Uterus (tissue), 2 donors: Measurements from ENCODE around the gene DLG3.

ENCODE experiments used
- POLR2A ChIP-seq, 2 donors: fragments of 450-650 bp; IDR thresholded peaks; one replicate each; pipeline ENCODE4 v1.6.1; 2016; ENCODE audit warnings: antibody characterized with exemption in 2 of 2, mild to moderate bottlenecking in 1 of 2, moderate library complexity in 1 of 2
- TF ChIP-seq, protein P1 (sequence below), 4 experiments: fragments of 200-600 bp in 2 of 4; fragments of 450-650 bp in 2 of 4; sonication (generic) in 2 of 4; IDR thresholded peaks; one replicate each; pipeline ENCODE4 v1.5.1; 2016 to 2019; ENCODE audit warnings: antibody characterized with exemption in 4 of 4, mild to moderate bottlenecking in 2 of 4, moderate library complexity in 1 of 4

DNA sequence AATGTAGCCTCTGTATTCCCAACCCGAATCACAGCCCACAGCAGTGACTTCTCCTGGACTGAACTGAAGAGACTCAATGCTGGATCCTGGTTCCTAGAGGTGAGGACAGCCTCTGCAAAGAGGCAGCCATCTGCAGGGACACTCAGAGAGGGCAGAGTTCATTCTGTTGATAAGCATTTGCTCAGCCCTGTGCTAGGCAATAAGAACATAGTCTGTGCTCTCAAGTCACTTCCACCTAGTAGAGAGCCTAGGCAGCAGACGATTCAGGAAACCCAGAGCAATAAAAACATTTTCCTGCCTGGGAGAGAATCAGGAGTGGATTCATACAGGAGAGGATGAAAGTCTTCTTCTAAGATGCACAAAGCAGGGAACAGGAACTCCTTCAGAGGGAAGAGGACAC is 17.3 kb upstream of the DLG3 start:
- TF ChIP-seq POLR2A (IDR thresholded peaks at IDR 0.05): no peak
- TF ChIP-seq, protein P1, sequence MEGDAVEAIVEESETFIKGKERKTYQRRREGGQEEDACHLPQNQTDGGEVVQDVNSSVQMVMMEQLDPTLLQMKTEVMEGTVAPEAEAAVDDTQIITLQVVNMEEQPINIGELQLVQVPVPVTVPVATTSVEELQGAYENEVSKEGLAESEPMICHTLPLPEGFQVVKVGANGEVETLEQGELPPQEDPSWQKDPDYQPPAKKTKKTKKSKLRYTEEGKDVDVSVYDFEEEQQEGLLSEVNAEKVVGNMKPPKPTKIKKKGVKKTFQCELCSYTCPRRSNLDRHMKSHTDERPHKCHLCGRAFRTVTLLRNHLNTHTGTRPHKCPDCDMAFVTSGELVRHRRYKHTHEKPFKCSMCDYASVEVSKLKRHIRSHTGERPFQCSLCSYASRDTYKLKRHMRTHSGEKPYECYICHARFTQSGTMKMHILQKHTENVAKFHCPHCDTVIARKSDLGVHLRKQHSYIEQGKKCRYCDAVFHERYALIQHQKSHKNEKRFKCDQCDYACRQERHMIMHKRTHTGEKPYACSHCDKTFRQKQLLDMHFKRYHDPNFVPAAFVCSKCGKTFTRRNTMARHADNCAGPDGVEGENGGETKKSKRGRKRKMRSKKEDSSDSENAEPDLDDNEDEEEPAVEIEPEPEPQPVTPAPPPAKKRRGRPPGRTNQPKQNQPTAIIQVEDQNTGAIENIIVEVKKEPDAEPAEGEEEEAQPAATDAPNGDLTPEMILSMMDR (IDR thresholded peaks at IDR 0.05): no peak
